ENCODE data around the gene CLEC3B. TPM values are rescaled to one million over a fixed set of nuclear protein-coding genes. Genes with fewer than 3 reads are reported as not detected.
A peak's percentile ranks its signal among the peaks of the same experiment; 100 is the strongest.

Gene CLEC3B
- total RNA-seq, 3 donors from 2014 or later = 18.3 to 479 (median 55.7) TPM

- intact Hi-C loops (cut with DNase I; ENCODE audit: low total_unique reads) = no loop called here
- no peaks in the 10 kb centered on the region for H3K27me3 ChIP-seq
- TF ChIP-seq POLR2A (IDR thresholded peaks at IDR 0.05) (no peak), POLR2AphosphoS5 (IDR thresholded peaks at IDR 0.05) (no peak)
- TF ChIP-seq, protein P1, sequence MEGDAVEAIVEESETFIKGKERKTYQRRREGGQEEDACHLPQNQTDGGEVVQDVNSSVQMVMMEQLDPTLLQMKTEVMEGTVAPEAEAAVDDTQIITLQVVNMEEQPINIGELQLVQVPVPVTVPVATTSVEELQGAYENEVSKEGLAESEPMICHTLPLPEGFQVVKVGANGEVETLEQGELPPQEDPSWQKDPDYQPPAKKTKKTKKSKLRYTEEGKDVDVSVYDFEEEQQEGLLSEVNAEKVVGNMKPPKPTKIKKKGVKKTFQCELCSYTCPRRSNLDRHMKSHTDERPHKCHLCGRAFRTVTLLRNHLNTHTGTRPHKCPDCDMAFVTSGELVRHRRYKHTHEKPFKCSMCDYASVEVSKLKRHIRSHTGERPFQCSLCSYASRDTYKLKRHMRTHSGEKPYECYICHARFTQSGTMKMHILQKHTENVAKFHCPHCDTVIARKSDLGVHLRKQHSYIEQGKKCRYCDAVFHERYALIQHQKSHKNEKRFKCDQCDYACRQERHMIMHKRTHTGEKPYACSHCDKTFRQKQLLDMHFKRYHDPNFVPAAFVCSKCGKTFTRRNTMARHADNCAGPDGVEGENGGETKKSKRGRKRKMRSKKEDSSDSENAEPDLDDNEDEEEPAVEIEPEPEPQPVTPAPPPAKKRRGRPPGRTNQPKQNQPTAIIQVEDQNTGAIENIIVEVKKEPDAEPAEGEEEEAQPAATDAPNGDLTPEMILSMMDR (IDR thresholded peaks at IDR 0.05) = no peak
- H3K27ac ChIP-seq = peak overlapping the region in 1 of 2 donors; percentile 6
- no peak for DNase-seq (ENCODE audit: low spot score in 2 of 2)
- H3K4me1 ChIP-seq = peaks cover 0 to 3% of the 10 kb centered on the region in 2 donors
- H3K36me3 ChIP-seq = no peaks in the 10 kb centered on the region
- H3K4me3 ChIP-seq = no peak overlapping the region
- H3K9me3 ChIP-seq = no peaks in the 10 kb centered on the region
Measured at GRCh38 chr3:45055411-45056143, 29.5 kb downstream of the CLEC3B start.

DNA sequence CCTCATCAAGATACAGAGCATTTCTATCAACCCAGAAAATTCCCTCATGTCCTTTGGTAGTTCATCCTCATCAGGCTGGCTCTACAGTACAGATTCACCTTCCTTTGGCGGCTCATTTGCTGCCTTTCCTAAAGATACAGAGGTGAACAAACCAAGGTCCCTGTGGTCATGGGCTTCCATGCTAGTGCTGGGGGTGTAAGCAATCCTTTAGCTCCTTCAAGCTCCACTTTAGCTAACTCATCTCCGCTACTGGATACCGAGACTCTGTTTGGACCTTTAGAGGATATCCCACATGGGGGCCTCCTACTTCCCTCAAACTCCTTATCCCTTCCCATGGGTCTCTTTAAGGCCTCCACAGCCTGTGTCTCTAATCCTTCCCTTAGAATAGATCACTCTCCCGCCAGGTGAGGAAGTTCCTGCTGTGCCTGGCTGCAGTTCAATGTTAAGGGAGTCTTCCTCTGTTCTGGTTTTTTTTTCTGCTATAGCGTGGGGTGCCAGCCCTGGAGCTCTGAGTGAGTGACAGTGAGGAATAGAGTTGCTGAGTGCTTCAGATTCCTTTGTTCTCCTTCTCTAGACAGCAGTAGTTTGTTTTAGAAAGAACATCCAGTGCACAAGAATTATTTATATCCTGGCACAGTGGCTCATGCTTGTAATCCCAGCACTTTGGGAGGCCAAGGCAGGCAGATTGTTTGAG lies 30.7 kb downstream of the CLEC3B start:
- peaks cover 0 to 3% of the 10 kb centered on the region in 2 donors for H3K4me1 ChIP-seq
- H3K4me3 ChIP-seq = no peak overlapping the region
- no peaks in the 10 kb centered on the region for H3K36me3 ChIP-seq
- no peak overlapping the region for H3K27ac ChIP-seq
- no peaks in the 10 kb centered on the region for H3K9me3 ChIP-seq
- no peak for DNase-seq (ENCODE audit: low spot score in 2 of 2)
- intact Hi-C loops (cut with DNase I; ENCODE audit: low total_unique reads) = no loop called here
- no peak for TF ChIP-seq POLR2AphosphoS5 (IDR thresholded peaks at IDR 0.05)
- TF ChIP-seq, protein P1 (IDR thresholded peaks at IDR 0.05) = no peak
- TF ChIP-seq POLR2A (IDR thresholded peaks at IDR 0.05) = no peak
- H3K27me3 ChIP-seq = no peaks in the 10 kb centered on the region

- Histone ChIP-seq H3K27me3 (no peaks in the 10 kb centered on the region), H3K36me3 (no peaks in the 10 kb centered on the region), H3K27ac (no peak overlapping the region), H3K4me1 (peaks cover 0 to 3% of the 10 kb centered on the region in 2 donors), H3K9me3 (no peaks in the 10 kb centered on the region), H3K4me3 (no peak overlapping the region)
- intact Hi-C loops (cut with DNase I; ENCODE audit: low total_unique reads) = no loop called here
- TF ChIP-seq POLR2AphosphoS5 (IDR thresholded peaks at IDR 0.05) (no peak), POLR2A (IDR thresholded peaks at IDR 0.05) (no peak)
- TF ChIP-seq, protein P1 (IDR thresholded peaks at IDR 0.05) = no peak
- DNase-seq (ENCODE audit: low spot score in 2 of 2) = no peak
Measured at GRCh38 chr3:45057557-45057956, 31.5 kb downstream of the CLEC3B start.

DNA sequence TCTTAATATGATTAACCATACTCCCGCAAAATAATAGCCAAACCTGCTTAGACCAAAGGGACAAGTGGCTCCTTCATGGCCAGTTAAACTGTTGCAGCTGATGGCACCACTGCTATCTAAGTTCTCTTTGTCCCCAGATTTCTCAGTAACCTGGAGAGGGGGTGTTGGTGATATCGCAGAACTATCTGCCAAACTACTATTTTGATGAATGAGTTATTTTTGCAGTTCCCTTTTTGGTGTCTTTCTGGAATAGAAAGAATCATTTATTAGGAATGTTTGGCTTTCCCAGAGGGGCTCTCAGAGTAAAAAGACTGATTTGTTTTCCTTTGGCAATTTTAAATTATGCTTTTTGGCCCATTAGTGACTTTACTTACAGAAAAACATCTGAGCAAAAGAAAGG lies 33.0 kb downstream of the CLEC3B start:
- intact Hi-C loops (cut with DNase I; ENCODE audit: low total_unique reads) = no loop called here
- no peak overlapping the region for H3K4me3 ChIP-seq
- no peaks in the 10 kb centered on the region for H3K36me3 ChIP-seq
- TF ChIP-seq POLR2A (IDR thresholded peaks at IDR 0.05) (no peak), POLR2AphosphoS5 (IDR thresholded peaks at IDR 0.05) (no peak)
- TF ChIP-seq, protein P1 (IDR thresholded peaks at IDR 0.05) = no peak
- H3K27ac ChIP-seq = no peak overlapping the region
- H3K27me3 ChIP-seq = no peaks in the 10 kb centered on the region
- H3K4me1 ChIP-seq = peaks cover 0 to 3% of the 10 kb centered on the region in 2 donors
- no peaks in the 10 kb centered on the region for H3K9me3 ChIP-seq
- no peak for DNase-seq (ENCODE audit: low spot score in 2 of 2)

All from breast epithelium (tissue), 4 donors.